K562 (cell line): ENCODE measurements around the gene HES5. TPM values are rescaled to one million over a fixed set of nuclear protein-coding genes. Genes with fewer than 3 reads are reported as not detected.

Experiments
- AFF4 ChIP-seq: sonication (generic); formaldehyde crosslinking; IDR thresholded peaks from 2 replicates; pipeline ENCODE4 v1.8.0; 2023; ENCODE audit warnings: mild to moderate bottlenecking, missing genetic modification reagents
- BHLHE40 ChIP-seq: IDR thresholded peaks from 2 replicates; pipeline ENCODE4 v1.6.1; 2011; ENCODE audit warnings: low read length, improper control_type of control experiment
- DMBX1 ChIP-seq: fragments of 250-450 bp; sonication (Bioruptor Pico); IDR thresholded peaks from 2 replicates; pipeline ENCODE4 v1.8.0; 2022; ENCODE audit warnings: inconsistent platforms, mild to moderate bottlenecking, moderate library complexity, borderline replicate concordance
- FOXM1 ChIP-seq, 2 experiments: fragments of 450-650 bp in 1 of 2; sonication (generic) in 1 of 2; formaldehyde crosslinking in 1 of 2; IDR thresholded peaks; 2 replicates each; pipeline versions ENCODE4 v1.6.1 to v1.9.0; 2017 to 2022; ENCODE audit warnings: low read depth in 2 of 2, mild to moderate bottlenecking in 2 of 2, missing genetic modification reagents in 1 of 2, moderate library complexity in 1 of 2
- GABPA ChIP-seq: fragments of 200-800 bp; sonication (Bioruptor generic); conservative IDR thresholded peaks from 2 replicates; pipeline ENCODE4 v1.6.1; 2016; ENCODE audit warnings: low read depth, missing genetic modification characterization, missing compliant biosample characterization
- KAT7 ChIP-seq: sonication (generic); formaldehyde crosslinking; IDR thresholded peaks from 2 replicates; pipeline ENCODE4 v1.8.0; 2022; ENCODE audit warnings: missing genetic modification reagents, mild to moderate bottlenecking, borderline replicate concordance
- KLF13 ChIP-seq: fragments of 450-650 bp; IDR thresholded peaks from 2 replicates; pipeline ENCODE4 v1.6.1; 2016; ENCODE audit warnings: missing genetic modification characterization, low read depth, mild to moderate bottlenecking, missing compliant biosample characterization, moderate library complexity, borderline replicate concordance
- POLR2A ChIP-seq: fragments of 450-650 bp; conservative IDR thresholded peaks from 2 replicates; pipeline ENCODE4 v1.6.1; 2016
- RBM22 ChIP-seq: fragments of 200-400 bp; formaldehyde crosslinking; IDR thresholded peaks from 2 replicates; pipeline ENCODE4 v1.6.1; 2018; ENCODE audit warnings: low read length, low read depth; ENCODE audit not compliant: poor library complexity, severe bottlenecking
- ZKSCAN8 ChIP-seq: fragments of 200-800 bp; sonication (Bioruptor generic); IDR thresholded peaks from 2 replicates; pipeline ENCODE4 v1.6.1; 2016; ENCODE audit warnings: missing genetic modification characterization, missing compliant biosample characterization
- ZNF121 ChIP-seq: sonication (generic); formaldehyde crosslinking; conservative IDR thresholded peaks from 2 replicates; pipeline ENCODE4 v1.8.0; 2022; ENCODE audit warnings: missing genetic modification reagents
- ZNF407 ChIP-seq: fragments of 450-650 bp; IDR thresholded peaks from 2 replicates; pipeline ENCODE4 v1.6.1; 2016; ENCODE audit warnings: low read depth
- polyA plus RNA-seq, 8 experiments: library from polyadenylated mRNA; depleted of rRNA in 4 of 8; stranded (reverse) in 5 of 8; unstranded in 3 of 8; fragments of >200 nt; fragmentation: Nextera tagmentation in 2 of 8; fragmentation: Illumina TruSeq in 1 of 8; extraction: Ambion mirVana in 2 of 8; extraction: Trizol in 1 of 8; gene quantifications; 2 replicates each; pipeline versions ENCODE4 v1.2.1 to v1.2.3, GENCODE V29; 2011 to 2014; ENCODE audit warnings: inconsistent platforms in 1 of 8, missing spikeins in 1 of 8
- total RNA-seq, 7 experiments: library from RNA; depleted of rRNA in 6 of 7; stranded (reverse); fragments of >200 nt in 6 of 7; fragmentation: Illumina TruSeq in 2 of 7; extraction: Trizol in 2 of 7; gene quantifications; 2 replicates each; pipeline versions ENCODE4 v1.2.1 to v1.2.3, GENCODE V29; 2011 to 2021; ENCODE audit warnings: low replicate concordance in 1 of 7

Gene HES5
- total and polyA plus RNA-seq, 9 of the 15 experiments (the other 6 are each of a cell fraction or from before 2014, with no cell fraction given) = not detected

- no peak for TF ChIP-seq ZNF121 (CRISPR knock-in tag)
- TF ChIP-seq BHLHE40 = no peak
- TF ChIP-seq POLR2A = peak; percentile 85
- no peak for TF ChIP-seq RBM22
- peak; percentile 70; the same call in 1 of the 2 replicates for TF ChIP-seq AFF4 (CRISPR knock-in tag)
- peak; percentile 64 for TF ChIP-seq GABPA
- TF ChIP-seq ZNF407 = no peak
- no peak for TF ChIP-seq FOXM1 (IDR thresholded peaks at IDR 0.05; ENCODE audit: low read depth)
- 0 out of 2 replicates have a peak, but pooled peaks have one; percentile 45 for TF ChIP-seq FOXM1 (CRISPR knock-in tag; IDR thresholded peaks at IDR 0.05; ENCODE audit: low read depth)
- peak; percentile 55; the same call in 1 of the 2 replicates for TF ChIP-seq KLF13 (tag)
- TF ChIP-seq DMBX1 (CRISPR knock-in tag) = peak; percentile 98
- TF ChIP-seq KAT7 = no peak; the same call in 1 of the 2 replicates
- TF ChIP-seq ZKSCAN8 (CRISPR knock-in tag) = peak; percentile 57; the same call in 1 of the 2 replicates
These were observed 3.9 kb downstream of the HES5 start, which contains the start of gene PANK4 (continued) for GRCh38 chr1:2525920-2526823.
